WTC11 (cell line): Measurements from ENCODE around the gene SPIRE2.

Source experiments
- ZNF138 ChIP-seq: sonication (generic); formaldehyde crosslinking; conservative IDR thresholded peaks from 2 replicates; pipeline ENCODE4 v1.8.1; 2022; ENCODE audit warnings: mild to moderate bottlenecking, moderate library complexity, missing genetic modification reagents
- TF ChIP-seq, protein P1 (sequence below): fragments of 200-600 bp; IDR thresholded peaks from 2 replicates; pipeline ENCODE4 v1.8.0; 2022; ENCODE audit warnings: antibody characterized with exemption

DNA sequence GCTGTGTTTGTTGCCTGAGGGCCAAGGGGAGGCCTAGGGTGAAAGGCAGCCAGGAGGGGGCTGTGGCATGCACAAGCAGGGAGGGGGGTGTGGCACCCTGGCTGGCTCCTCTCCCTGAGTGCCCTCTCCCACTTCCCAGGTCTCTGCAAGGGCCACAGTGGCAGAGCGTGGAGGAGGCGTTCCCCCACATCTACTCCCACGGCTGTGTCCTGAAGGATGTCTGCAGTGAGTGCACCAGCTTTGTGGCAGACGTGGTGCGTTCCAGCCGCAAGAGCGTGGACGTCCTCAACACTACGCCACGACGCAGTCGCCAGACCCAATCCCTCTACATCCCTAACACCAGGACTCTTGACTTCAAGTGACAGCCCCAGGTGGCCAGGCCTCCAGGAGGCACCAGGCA lies 41.6 kb downstream of the SPIRE2 start:
- TF ChIP-seq, protein P1, sequence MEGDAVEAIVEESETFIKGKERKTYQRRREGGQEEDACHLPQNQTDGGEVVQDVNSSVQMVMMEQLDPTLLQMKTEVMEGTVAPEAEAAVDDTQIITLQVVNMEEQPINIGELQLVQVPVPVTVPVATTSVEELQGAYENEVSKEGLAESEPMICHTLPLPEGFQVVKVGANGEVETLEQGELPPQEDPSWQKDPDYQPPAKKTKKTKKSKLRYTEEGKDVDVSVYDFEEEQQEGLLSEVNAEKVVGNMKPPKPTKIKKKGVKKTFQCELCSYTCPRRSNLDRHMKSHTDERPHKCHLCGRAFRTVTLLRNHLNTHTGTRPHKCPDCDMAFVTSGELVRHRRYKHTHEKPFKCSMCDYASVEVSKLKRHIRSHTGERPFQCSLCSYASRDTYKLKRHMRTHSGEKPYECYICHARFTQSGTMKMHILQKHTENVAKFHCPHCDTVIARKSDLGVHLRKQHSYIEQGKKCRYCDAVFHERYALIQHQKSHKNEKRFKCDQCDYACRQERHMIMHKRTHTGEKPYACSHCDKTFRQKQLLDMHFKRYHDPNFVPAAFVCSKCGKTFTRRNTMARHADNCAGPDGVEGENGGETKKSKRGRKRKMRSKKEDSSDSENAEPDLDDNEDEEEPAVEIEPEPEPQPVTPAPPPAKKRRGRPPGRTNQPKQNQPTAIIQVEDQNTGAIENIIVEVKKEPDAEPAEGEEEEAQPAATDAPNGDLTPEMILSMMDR, result no peak
- TF ChIP-seq ZNF138, result no peak
